Adipocyte (in vitro differentiated cells): ENCODE results near the gene TDRD1.

ENCODE experiments used
- DNase-seq: peaks from one replicate; pipeline ENCODE4 v3.0.0-alpha.2; 2015; ENCODE audit warnings: low read depth
- H3K27me3 ChIP-seq: replicated peaks from 2 replicates; pipeline ENCODE4 v1.7.0; 2013; ENCODE audit warnings: mild to moderate bottlenecking, low read length, moderate library complexity; ENCODE audit not compliant: control insufficient read depth, insufficient read depth
- H3K36me3 ChIP-seq: 2 replicates; pipeline ENCODE4 v1.7.0; 2013; ENCODE audit warnings: low read length, mild to moderate bottlenecking, moderate library complexity; ENCODE audit not compliant: control insufficient read depth, insufficient read depth, severe bottlenecking
- H3K4me1 ChIP-seq: 2 replicates; pipeline ENCODE4 v1.7.0; 2013; ENCODE audit warnings: mild to moderate bottlenecking, low read length, moderate library complexity; ENCODE audit not compliant: control insufficient read depth, insufficient read depth
- H3K4me3 ChIP-seq: 2 replicates; pipeline ENCODE4 v1.7.0; 2013; ENCODE audit warnings: mild to moderate bottlenecking, low read length, moderate library complexity
- H3K9ac ChIP-seq: 2 replicates; pipeline ENCODE4 v1.7.0; 2013; ENCODE audit warnings: mild to moderate bottlenecking, low read length, moderate library complexity
- H3K9me3 ChIP-seq: 2 replicates; pipeline ENCODE4 v1.7.0; 2013; ENCODE audit warnings: mild to moderate bottlenecking, low read length, moderate library complexity; ENCODE audit not compliant: control insufficient read depth

The TDRD1 gene

DNA sequence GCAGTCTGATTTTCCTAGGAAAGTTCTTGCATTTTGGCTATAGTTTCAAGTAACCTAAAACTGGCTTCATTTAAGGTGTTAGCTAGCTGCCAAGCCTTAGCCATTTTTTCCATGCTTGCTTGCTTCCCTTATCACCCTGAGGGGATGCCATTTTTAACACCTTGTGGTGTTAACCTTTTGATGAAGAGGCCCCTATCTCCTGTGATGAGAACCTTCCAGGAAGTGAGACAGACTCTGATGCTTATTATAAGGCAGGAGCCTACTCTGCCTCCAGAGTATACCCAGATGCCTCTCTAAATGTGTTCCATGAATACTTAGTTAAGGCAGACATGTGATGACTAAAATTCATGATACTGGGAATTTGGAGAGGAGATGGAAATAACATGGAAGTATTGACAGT, 55.0 kb downstream of the TDRD1 start:
- DNase-seq: no peak
- H3K4me1 ChIP-seq: no peaks in the 10 kb centered on the region
- H3K27me3 ChIP-seq: peaks cover 51% of the 10 kb centered on the region
- no peak overlapping the region for H3K4me3 ChIP-seq
- H3K9me3 ChIP-seq: no peaks in the 10 kb centered on the region
- no peak overlapping the region for H3K9ac ChIP-seq
- no peaks in the 10 kb centered on the region for H3K36me3 ChIP-seq

DNA sequence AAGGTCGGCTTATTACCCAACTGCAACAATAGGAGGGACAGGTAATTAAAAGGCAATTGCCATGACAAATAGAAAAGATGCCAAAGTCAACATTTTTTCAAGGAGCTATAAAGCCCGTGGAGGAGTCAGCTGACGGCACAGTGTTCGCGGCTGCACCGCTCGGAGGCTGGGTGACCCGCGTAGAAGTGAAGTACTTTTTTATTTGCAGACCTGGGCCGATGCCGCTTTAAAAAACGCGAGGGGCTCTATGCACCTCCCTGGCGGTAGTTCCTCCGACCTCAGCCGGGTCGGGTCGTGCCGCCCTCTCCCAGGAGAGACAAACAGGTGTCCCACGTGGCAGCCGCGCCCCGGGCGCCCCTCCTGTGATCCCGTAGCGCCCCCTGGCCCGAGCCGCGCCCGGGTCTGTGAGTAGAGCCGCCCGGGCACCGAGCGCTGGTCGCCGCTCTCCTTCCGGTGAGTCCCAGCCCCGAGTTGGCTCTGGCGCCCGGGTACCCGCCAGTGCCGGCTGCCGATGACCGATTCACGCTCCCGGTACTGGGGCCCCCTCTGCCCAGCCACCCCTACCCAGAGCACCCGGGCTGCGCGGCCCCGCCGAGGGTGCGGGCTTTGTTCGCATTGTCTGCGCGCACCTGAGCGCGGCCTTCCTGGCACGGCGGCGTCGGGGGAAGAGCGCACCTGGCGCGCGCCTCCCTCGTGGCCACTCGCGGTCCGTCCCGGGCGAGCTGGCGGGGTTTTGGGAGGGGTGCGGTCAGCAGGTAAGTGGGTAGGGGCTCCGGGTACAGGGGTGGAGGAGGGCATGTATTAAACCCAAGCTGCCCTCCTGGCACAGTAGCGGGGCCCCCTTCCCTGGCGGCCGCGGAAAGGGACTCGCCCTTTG, 60.2 kb downstream of the TDRD1 start, which contains the start of gene VWA2:
TSS of gene VWA2 (plus strand) at position 138 of the 877 bp plus-strand sequence. CDS start 9,460 bp downstream, outside the sequence.
- Histone ChIP-seq H3K9me3 (no peaks in the 10 kb centered on the region), H3K27me3 (peaks cover 90% of the 10 kb centered on the region), H3K9ac (no peak within 1 kb of the TSS), H3K36me3 (no peaks in the 10 kb centered on the region), H3K4me1 (no peaks in the 10 kb centered on the region), H3K4me3 (peak within 1 kb of the TSS; percentile 60)
- DNase-seq: no peak

GRCh38 chr10:114239994-114240345, 60.8 kb downstream of the TDRD1 start:
- no peaks in the 10 kb centered on the region for H3K36me3 ChIP-seq
- no peaks in the 10 kb centered on the region for H3K4me1 ChIP-seq
- no peak for DNase-seq
- no peaks in the 10 kb centered on the region for H3K9me3 ChIP-seq
- H3K9ac ChIP-seq: no peak overlapping the region
- H3K27me3 ChIP-seq: peaks cover 90% of the 10 kb centered on the region
- H3K4me3 ChIP-seq: no peak overlapping the region

- DNase-seq: no peak
- no peak overlapping the region for H3K9ac ChIP-seq
- H3K4me3 ChIP-seq: no peak overlapping the region
- H3K4me1 ChIP-seq: no peaks in the 10 kb centered on the region
- no peaks in the 10 kb centered on the region for H3K9me3 ChIP-seq
- H3K27me3 ChIP-seq: peaks cover 76% of the 10 kb centered on the region
- no peaks in the 10 kb centered on the region for H3K36me3 ChIP-seq
These were observed 63.1 kb downstream of the TDRD1 start for GRCh38 chr10:114242235-114242634.

GRCh38 chr10:114243661-114244060, 64.5 kb downstream of the TDRD1 start:
- no peaks in the 10 kb centered on the region for H3K4me1 ChIP-seq
- no peak for DNase-seq
- peaks cover 69% of the 10 kb centered on the region for H3K27me3 ChIP-seq
- no peaks in the 10 kb centered on the region for H3K36me3 ChIP-seq
- H3K9ac ChIP-seq: no peak overlapping the region
- no peaks in the 10 kb centered on the region for H3K9me3 ChIP-seq
- H3K4me3 ChIP-seq: no peak overlapping the region

DNA sequence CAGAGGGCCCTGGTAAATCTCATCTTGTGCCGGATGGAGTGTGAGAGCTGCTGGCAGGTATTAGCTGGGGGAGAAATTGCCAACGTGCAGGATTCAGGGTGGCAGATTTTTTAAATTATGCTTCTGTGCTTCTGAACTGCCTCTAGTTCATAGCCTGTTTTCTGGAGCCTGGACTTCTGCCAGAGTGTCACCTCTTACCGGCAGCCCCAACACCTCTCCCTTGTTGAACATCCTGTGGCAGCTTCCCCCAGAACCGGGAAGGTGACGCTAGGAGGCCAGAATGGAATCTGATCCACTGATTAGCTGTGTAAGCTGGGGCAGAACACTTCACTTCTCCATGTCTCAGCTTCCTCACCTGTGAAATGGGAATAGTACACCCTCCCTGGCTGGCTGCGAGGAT, 65.0 kb downstream of the TDRD1 start:
- no peaks in the 10 kb centered on the region for H3K36me3 ChIP-seq
- H3K9ac ChIP-seq: no peak overlapping the region
- no peaks in the 10 kb centered on the region for H3K9me3 ChIP-seq
- no peak for DNase-seq
- H3K4me3 ChIP-seq: no peak overlapping the region
- H3K27me3 ChIP-seq: peaks cover 66% of the 10 kb centered on the region
- no peaks in the 10 kb centered on the region for H3K4me1 ChIP-seq

GRCh38 chr10:114245121-114245791, 66.1 kb downstream of the TDRD1 start:
- Histone ChIP-seq H3K27me3 (peaks cover 56% of the 10 kb centered on the region), H3K36me3 (no peaks in the 10 kb centered on the region), H3K4me1 (no peaks in the 10 kb centered on the region), H3K4me3 (no peak overlapping the region), H3K9ac (no peak overlapping the region), H3K9me3 (no peaks in the 10 kb centered on the region)
- DNase-seq: no peak

DNA sequence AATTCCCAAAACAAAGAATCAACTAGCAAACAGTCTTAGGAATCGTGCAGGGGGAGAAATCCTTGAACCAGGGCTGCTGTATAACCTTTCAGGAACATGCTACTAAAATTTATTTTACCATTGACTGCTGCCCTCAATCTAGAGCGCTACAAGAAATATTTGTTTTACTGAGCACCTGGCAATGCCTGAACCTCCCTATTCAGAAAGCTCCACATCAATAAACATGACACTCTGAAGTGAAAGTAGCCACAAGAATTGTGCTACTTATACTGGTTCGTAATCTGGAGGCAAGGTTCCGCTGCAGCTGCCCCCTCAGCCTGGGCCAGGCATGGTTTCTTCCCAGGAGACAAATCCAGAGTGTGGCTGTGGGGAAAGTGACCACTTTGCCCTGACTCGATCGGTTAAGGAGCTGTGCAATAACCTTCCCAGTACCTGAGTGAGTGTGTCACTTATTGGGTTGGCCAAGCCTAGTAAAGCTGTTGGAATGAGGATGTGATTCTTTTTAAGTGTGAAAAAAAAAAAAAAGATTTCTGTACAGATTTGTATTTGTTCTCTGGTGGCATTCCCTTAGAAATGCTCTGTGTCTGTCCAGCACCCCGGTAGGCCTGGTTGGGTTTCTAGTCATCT, 67.6 kb downstream of the TDRD1 start:
- DNase-seq: no peak
- H3K9ac ChIP-seq: no peak overlapping the region
- H3K4me1 ChIP-seq: no peaks in the 10 kb centered on the region
- H3K9me3 ChIP-seq: no peaks in the 10 kb centered on the region
- H3K4me3 ChIP-seq: no peak overlapping the region
- H3K27me3 ChIP-seq: peaks cover 54% of the 10 kb centered on the region
- no peaks in the 10 kb centered on the region for H3K36me3 ChIP-seq

- no peak overlapping the region for H3K9ac ChIP-seq
These were observed 71.1 kb downstream of the TDRD1 start for GRCh38 chr10:114250236-114250635.

GRCh38 chr10:114250716-114251115, 71.6 kb downstream of the TDRD1 start:
- Histone ChIP-seq H3K9me3 (no peaks in the 10 kb centered on the region), H3K36me3 (no peaks in the 10 kb centered on the region), H3K4me1 (no peaks in the 10 kb centered on the region), H3K27me3 (peaks cover 23% of the 10 kb centered on the region), H3K4me3 (no peak overlapping the region), H3K9ac (no peak overlapping the region)
- no peak for DNase-seq

More at GRCh38 chr10:114250236-114250635, 71.1 kb downstream of the TDRD1 start:
- H3K27me3 ChIP-seq: peaks cover 24% of the 10 kb centered on the region
- H3K4me3 ChIP-seq: no peak overlapping the region
- H3K36me3 ChIP-seq: no peaks in the 10 kb centered on the region
- no peaks in the 10 kb centered on the region for H3K9me3 ChIP-seq
- DNase-seq: no peak
- H3K4me1 ChIP-seq: no peaks in the 10 kb centered on the region

GRCh38 chr10:114252092-114252491, 72.9 kb downstream of the TDRD1 start:
- Histone ChIP-seq H3K9ac (no peak overlapping the region), H3K27me3 (peaks cover 23% of the 10 kb centered on the region), H3K9me3 (no peaks in the 10 kb centered on the region), H3K4me1 (no peaks in the 10 kb centered on the region), H3K4me3 (no peak overlapping the region), H3K36me3 (no peaks in the 10 kb centered on the region)
- no peak for DNase-seq
